NCI-H510A treated with DMSO at 0.1 percent for 48 hours (cell line): ENCODE results near the gene JUP.

Source experiments
- DNase-seq: peaks from one replicate; lab custom pipeline; 2025; lab: John Stamatoyannopoulos, UW

JUP gene

GRCh38 chr17:41758601-41759000, 27.9 kb downstream of the JUP start:
- no peak for DNase-seq

DNA sequence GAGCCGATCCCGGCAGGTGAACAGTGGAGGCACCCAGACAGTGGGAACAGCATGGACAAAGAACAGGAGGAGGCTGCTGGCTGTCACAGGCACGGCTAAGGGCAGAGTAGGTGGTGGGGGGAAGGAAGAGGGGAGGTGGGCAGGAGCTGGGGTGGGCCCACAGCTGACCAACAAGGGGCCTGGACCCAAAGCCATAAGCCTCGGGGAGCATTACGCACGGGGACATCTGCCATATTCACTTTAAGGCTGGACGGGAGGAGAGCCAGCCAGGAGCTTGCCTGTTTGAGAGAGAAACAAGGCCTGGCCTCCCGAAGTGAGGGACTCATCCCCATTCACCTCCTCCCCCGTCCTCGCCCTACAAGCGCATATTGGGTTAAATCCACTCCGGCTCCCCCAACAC, 32.4 kb downstream of the JUP start:
- no peak for DNase-seq

- DNase-seq = no peak
These were observed 35.2 kb downstream of the JUP start for GRCh38 chr17:41751288-41751687.

DNA sequence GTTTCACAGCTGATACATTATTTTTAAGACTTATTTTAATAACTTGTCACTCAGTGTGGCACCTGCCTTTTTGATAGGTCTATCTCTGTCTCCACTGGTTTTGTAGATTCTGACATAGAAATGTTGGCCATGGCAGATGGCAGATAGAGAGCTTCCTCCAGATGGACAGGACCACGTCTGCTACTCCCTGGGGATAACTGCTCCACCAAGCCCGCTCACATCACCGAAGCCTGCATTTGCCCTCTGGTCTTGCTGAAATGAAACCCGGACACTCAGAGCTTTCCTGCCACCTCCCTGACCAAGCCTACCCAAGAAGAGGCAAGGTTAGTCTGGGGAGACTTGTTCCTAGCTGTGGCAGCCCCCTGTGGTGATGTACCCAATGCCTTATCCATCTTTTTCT, 35.6 kb downstream of the JUP start:
- no peak for DNase-seq

DNA sequence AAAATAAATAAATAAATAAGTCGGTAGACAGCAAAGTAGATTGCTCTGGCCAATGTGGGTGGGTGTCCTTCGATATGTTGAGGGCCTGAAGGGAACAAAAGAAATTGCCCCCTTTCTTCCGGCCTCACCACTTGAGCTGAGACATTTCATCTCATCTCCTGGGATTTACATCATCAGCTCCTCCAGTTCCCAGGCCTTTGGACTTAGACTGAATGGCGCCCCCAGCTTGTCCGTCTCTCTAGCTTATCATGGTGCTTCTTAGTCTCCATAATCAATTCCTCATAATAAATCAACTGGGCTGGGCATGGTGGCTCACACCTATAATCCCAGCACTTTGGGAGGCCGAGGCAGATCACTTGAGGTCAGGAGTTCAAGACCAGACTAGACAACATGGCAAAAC, 38.2 kb downstream of the JUP start:
- DNase-seq = no peak

DNA sequence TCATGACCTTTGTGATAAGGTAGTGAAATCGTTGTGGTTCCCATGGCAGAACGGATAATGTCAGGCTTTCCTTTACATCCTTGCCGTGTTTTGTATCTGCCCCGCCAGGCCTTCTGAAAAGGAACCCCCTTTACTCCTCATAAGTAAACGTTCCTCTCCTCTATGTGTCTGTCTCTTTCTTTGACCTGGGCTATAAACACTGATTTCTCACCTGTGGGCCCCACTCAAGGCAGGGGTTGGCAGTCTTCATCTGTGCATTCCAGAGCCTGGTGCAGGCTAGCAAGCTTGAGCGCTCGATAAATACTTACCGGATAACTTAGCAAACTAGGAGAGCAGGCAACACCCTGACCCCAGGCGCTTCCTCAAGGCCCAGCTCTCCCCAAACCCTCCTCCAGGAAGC, 44.8 kb downstream of the JUP start:
- DNase-seq = no peak

DNA sequence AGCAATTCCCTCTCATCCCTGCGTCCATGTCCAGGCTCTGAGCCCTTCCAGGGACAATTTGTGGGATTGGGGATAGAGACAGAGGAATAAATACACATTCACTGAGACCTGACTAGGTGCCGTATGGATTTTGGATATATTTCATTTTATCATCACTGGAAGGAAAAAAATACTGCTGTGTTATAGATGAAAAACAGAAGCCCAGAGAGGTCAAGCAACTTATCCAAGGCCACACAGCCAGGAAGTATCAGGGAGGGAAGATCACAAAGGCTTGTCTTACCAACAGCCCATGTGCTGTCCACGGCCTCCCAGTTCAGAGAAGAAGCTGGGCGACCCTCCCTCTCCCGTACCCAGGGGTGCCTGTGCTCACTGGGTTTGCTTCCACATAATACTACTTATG, 46.0 kb downstream of the JUP start:
- DNase-seq = no peak

DNA sequence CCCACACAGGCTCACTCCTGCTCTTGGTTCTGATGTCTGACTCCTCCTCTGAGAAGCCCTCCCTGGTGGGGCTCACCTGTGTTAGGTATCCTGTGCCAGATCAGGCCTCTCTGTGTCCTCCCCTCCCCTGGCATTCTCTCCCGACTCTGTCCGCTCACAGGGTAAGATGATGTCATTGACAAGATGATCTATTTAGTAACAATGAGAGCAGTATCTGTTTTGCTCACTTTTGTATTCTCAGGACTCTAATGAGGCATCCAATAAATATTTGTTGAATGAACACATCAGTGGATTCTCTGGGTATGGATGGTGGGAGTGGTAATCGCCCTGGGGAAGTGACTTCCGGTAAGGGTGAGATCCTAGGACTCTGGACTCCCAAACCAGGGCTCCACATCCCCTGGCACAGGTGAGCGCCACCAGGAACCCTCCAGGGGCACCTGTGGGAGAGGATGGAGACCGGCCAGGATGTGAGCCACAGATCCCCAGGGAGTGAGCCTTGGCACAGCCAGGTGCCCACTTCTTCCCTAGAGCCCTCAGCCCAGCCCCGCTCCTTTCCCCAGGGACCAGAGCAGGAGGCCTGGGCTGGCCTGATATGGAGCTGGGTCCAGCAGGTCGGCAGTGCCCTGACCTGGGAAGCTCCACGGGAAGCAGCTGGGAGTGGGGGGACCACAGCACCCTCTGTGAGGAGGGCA, 46.7 kb downstream of the JUP start:
- DNase-seq = peak; percentile 45

DNA sequence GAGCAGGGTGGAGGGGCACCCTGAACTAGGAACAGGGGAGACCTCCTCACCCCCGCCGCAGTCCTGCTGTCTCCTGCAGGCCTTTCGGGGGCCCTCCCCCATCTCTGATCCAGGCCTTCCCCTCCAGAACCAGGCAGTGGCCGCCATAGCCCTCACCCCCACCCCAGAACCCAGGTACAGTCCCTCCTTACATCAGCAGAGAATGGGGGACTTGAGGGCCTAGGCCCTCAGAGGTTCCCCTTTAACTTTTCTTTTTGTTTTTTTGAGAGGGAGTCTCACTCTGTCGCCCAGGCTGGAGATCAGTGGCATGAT, 47.8 kb downstream of the JUP start:
- no peak for DNase-seq

DNA sequence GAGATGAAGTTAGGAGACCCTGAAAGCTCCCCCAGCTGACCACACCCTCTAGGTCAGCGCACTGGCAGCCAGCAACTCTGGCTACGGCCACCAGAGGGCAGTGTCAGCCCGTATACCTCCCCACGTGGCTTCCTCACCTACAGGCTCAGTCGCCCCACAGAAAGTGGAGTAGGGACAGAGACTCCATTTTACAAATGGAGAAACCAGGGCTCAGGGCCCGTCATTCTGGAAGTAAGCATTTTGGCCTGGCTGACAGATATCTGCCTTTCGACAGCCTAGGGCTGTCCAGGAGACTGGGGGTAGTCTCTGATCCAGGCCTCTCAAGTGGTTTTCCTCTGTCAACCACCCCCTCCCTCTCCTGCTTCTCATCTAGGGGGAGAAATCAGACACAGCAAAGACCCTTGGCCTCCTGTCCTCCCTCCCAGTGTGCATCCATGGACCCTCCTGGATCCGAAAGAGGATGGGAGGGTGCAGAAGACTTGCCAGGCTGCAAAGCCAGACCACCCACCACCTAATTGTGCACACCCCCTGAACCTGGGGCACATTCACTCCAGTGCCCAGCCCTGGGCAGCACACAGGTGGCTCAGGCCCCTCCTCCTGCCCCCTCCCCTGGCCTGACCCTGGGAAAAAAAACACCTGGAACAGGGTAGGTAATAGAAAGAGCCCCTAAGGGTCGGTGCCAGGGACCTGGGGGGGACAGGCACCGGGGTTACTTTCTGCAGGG, 48.3 kb downstream of the JUP start:
- peak; percentile 91 for DNase-seq

DNA sequence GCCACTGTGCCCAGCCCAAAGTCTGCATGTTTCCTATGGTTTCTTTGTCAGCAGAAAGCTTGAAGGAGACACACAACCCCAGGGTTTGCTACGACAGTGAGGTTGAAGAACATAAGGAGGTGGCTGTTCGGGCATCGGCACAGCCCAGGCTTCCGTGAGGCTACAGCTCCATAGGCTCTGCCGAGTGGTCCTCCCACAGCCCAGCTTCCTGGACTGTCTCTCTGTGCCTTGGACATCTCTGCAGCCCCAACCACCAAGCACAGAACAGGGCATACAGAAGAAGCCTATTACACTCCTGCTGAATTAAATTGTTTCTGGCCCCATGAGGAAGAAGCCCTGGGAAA, 48.9 kb downstream of the JUP start:
- no peak for DNase-seq

- DNase-seq = no peak
These were observed 49.4 kb downstream of the JUP start for GRCh38 chr17:41736983-41737679.

GRCh38 chr17:41735744-41736143, 50.8 kb downstream of the JUP start:
- no peak for DNase-seq

- no peak for DNase-seq
These were observed 51.6 kb downstream of the JUP start for GRCh38 chr17:41734949-41735313.

- DNase-seq = peak; percentile 61
These were observed 52.2 kb downstream of the JUP start, which contains the start of gene HAP1 for GRCh38 chr17:41734139-41734948. Gene HAP1 (minus strand): TSS chr17:41734643. CDS start chr17:41734634, 9 bp downstream.

- DNase-seq = no peak
These were observed 53.0 kb downstream of the JUP start for GRCh38 chr17:41733348-41734138.

DNA sequence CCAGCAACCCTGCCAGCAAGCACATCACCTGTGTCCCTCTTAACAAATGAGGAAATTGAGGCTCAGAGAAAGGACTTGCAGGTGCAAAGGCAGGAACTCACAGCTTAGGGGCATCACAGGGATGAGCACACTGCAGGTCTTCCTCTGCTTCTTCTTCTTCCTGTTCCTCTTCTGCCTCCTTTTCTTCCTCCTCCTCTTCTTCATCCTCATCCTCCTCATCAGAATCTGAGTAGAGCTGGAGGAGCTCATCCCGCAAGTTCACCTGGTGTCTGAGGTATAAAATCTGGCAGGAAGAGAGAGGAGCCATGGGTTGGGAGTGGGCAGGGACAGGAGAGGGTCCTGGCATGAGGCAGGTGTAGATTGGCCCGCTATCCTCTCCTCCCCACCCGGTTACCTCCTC, 54.7 kb downstream of the JUP start:
- DNase-seq = no peak

DNA sequence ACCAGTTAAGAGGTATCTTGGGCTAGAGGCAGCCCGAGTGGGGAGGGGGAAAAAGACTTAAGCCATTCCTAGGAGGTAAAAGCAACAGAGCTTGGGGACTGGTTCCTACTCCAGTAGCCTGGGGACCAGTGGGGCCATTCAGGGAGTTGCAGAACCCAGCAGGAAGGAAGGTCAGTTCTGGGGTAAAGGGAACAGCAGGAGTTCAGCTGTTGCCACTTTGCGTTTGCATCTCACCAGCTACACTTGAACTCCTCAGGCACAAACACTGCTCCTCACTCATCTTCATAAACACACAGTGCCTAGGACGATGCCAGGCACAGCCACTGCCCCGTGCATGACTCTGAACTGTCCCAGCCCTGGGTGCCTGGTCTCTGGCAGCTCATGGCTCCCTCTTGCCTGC, 56.0 kb downstream of the JUP start:
- DNase-seq = no peak

- no peak for DNase-seq
These were observed 58.5 kb downstream of the JUP start for GRCh38 chr17:41728056-41728455.

DNA sequence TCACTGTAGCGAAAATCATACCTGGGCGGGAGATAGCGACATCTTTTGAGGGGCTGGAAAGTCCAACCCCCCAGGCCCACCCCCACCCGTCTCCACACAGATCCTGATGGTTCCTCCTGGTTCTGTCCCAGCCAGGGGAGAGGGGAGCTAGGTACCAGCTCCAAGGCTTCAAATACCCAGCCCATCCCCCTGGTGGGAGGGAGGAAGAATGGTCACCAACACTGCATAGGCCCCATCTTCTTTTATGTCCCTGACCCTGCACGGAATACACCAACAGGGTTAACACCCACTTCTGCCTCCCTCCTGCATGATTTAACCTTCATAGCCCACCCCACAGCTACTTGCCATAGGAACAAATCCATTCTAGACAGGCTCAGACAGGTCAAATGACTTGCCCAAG, 61.4 kb downstream of the JUP start:
- no peak for DNase-seq

DNA sequence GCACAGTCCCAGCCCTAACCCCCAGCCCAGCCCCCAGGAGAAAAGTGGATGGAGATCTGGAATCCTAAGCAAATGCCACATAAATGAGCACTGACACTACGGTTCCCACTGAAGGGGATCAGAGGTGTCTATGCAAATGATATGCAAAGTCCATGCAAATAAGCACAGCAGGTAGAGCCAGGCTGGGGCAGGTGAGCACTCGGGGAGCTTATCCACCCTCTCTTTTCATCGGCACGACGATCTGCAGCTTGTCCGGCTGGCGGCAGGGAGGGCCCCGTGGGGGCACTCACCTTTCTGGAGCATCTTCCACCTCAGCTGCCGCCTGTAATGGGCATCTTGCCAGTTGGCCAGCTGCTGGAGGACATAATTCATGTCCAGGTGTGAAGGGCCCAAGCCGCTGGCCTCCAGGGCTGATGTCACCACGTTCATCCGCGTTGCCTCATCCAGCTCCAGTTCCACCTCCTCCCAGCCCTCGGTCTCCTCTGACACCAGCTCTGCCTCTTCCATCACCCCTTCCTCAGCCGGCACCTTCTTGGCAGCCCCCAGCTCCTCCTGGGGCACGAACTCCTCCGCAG, 61.9 kb downstream of the JUP start:
- DNase-seq = peak; percentile 55
